Measurements from ENCODE around the gene MCUB.

DNA sequence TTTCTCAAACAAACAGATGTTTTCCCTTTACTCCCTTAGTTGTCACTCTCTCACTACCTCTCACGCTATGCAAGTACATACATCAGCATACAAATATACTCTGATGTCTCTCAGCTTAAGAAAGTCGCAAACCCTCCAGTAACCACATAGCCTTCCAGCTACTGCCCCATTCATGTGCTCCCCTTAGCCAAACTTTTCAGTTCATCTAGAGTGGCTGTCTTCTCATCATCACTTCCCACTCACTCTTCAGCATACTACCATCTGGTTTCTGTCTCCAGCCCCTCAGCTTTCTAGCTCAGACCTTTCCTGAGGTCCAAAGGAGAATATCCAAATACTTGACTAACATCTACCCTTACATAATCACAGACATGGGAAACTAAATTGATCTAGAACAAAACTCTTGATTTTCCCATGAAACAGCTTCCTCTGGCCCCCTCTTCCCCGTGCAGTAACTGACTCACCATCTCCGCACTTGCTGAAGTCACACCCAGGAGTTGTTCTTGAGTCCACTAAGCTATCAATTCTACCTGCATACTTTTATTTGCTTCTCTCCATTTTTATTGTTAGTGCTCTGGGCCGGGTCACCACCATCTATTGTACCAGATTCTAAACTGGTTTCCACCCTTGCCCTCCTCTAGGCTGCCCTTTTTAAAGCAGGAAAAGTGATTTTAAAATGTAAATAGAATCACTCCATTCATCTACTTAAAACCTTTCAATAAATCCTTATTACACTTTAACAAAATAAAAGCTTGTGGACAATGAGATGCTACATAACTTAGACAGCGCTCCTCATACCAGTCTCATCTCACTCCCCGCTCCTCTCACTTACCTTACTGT lies 86.0 kb downstream of the MCUB start:
- TF ChIP-seq, protein P1, sequence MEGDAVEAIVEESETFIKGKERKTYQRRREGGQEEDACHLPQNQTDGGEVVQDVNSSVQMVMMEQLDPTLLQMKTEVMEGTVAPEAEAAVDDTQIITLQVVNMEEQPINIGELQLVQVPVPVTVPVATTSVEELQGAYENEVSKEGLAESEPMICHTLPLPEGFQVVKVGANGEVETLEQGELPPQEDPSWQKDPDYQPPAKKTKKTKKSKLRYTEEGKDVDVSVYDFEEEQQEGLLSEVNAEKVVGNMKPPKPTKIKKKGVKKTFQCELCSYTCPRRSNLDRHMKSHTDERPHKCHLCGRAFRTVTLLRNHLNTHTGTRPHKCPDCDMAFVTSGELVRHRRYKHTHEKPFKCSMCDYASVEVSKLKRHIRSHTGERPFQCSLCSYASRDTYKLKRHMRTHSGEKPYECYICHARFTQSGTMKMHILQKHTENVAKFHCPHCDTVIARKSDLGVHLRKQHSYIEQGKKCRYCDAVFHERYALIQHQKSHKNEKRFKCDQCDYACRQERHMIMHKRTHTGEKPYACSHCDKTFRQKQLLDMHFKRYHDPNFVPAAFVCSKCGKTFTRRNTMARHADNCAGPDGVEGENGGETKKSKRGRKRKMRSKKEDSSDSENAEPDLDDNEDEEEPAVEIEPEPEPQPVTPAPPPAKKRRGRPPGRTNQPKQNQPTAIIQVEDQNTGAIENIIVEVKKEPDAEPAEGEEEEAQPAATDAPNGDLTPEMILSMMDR (IDR thresholded peaks at IDR 0.05; ENCODE audit: poor library complexity, severe bottlenecking), result no peak
- no peak for TF ChIP-seq EP300 (conservative IDR thresholded peaks at IDR 0.05; ENCODE audit: poor library complexity, severe bottlenecking)
- TF ChIP-seq, protein P2, sequence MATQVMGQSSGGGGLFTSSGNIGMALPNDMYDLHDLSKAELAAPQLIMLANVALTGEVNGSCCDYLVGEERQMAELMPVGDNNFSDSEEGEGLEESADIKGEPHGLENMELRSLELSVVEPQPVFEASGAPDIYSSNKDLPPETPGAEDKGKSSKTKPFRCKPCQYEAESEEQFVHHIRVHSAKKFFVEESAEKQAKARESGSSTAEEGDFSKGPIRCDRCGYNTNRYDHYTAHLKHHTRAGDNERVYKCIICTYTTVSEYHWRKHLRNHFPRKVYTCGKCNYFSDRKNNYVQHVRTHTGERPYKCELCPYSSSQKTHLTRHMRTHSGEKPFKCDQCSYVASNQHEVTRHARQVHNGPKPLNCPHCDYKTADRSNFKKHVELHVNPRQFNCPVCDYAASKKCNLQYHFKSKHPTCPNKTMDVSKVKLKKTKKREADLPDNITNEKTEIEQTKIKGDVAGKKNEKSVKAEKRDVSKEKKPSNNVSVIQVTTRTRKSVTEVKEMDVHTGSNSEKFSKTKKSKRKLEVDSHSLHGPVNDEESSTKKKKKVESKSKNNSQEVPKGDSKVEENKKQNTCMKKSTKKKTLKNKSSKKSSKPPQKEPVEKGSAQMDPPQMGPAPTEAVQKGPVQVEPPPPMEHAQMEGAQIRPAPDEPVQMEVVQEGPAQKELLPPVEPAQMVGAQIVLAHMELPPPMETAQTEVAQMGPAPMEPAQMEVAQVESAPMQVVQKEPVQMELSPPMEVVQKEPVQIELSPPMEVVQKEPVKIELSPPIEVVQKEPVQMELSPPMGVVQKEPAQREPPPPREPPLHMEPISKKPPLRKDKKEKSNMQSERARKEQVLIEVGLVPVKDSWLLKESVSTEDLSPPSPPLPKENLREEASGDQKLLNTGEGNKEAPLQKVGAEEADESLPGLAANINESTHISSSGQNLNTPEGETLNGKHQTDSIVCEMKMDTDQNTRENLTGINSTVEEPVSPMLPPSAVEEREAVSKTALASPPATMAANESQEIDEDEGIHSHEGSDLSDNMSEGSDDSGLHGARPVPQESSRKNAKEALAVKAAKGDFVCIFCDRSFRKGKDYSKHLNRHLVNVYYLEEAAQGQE (IDR thresholded peaks at IDR 0.05; ENCODE audit: borderline replicate concordance), result no peak
- no peak for TF ChIP-seq RAD21 (conservative IDR thresholded peaks at IDR 0.05)
- no peak for TF ChIP-seq EZH2 (IDR thresholded peaks at IDR 0.05; ENCODE audit: borderline replicate concordance, insufficient read depth, low read length, poor library complexity, severe bottlenecking)
- no peak for TF ChIP-seq SMC3 (conservative IDR thresholded peaks at IDR 0.05; ENCODE audit: poor library complexity)
- no peak for TF ChIP-seq TAF1 (IDR thresholded peaks at IDR 0.05; ENCODE audit: low read depth)

All from neural cell (in vitro differentiated cells).